Heart right ventricle (tissue), 16 donors: ENCODE results near the gene PVALB. TPM values are rescaled to one million over a fixed set of nuclear protein-coding genes. Genes with fewer than 3 reads are reported as not detected.

Source experiments
- ATAC-seq, 8 donors: fragments of 200-7000 bp; cut with Tn5 transposase; one replicate each; pipeline ENCODE4 v1.9.1; 2020; ENCODE audit warnings: mild to moderate bottlenecking in 8 of 8, moderate library complexity in 8 of 8, moderate number of reproducible peaks in 1 of 8
- DNase-seq, 2 donors: peaks; one replicate each; pipeline ENCODE4 v3.0.0-alpha.2; 2020
- H3K27ac ChIP-seq, 10 donors: fragments of 200-600 bp; sonication (generic) in 2 of 10; one replicate each; pipeline versions ENCODE4 v1.5.0 to v1.8.0; 2020 to 2022; ENCODE audit warnings: mild to moderate bottlenecking in 3 of 10
- H3K27me3 ChIP-seq, 7 donors: fragments of 200-600 bp; one replicate each; pipeline ENCODE4 v1.8.0; 2021 to 2022; ENCODE audit warnings: mild to moderate bottlenecking in 2 of 7
- H3K36me3 ChIP-seq, 9 donors: fragments of 200-600 bp; sonication (generic) in 1 of 9; one replicate each; pipeline versions ENCODE4 v1.5.0 to v1.8.0; 2020 to 2022; ENCODE audit warnings: mild to moderate bottlenecking in 2 of 9
- H3K4me1 ChIP-seq, 9 donors: fragments of 200-600 bp; sonication (generic) in 1 of 9; one replicate each; pipeline versions ENCODE4 v1.5.0 to v1.8.0; 2020 to 2022; ENCODE audit warnings: mild to moderate bottlenecking in 4 of 9
- H3K4me3 ChIP-seq, 10 donors: fragments of 200-600 bp; sonication (generic) in 2 of 10; one replicate each; pipeline versions ENCODE4 v1.5.0 to v1.8.0; 2020 to 2022; ENCODE audit warnings: mild to moderate bottlenecking in 7 of 10, moderate library complexity in 2 of 10
- H3K9me3 ChIP-seq, 11 donors: fragments of 200-600 bp in 10 of 11; sonication (generic) in 2 of 11; one replicate each; pipeline versions ENCODE4 v1.5.0 to v1.8.0; 2013 to 2022; ENCODE audit warnings: mild to moderate bottlenecking in 2 of 11, control low read depth in 1 of 11, moderate library complexity in 1 of 11
- CTCF ChIP-seq, 9 donors: fragments of 200-600 bp; sonication (generic) in 2 of 9; IDR thresholded peaks; one replicate each; pipeline versions ENCODE4 v1.5.0 to v1.8.0; 2021 to 2022; ENCODE audit warnings: antibody characterized with exemption in 9 of 9, mild to moderate bottlenecking in 5 of 9, moderate library complexity in 1 of 9
- WGBS, 2 donors: extraction: QIAGEN DNeasy Blood & Tissue Kit; methylation state at CpG; one replicate each; pipeline ENCODE4 v1.1.7; 2013; ENCODE audit warnings: inconsistent platforms in 1 of 2; 5-methylcytosine and 5-hydroxymethylcytosine counted together
- intact Hi-C, 10 donors: fragments of 100-400 bp; cut with DNase I; formaldehyde crosslinking; loops; one replicate each; pipeline versions ENCODE4 v1.11.1 to v1.14.2; 2022
- polyA plus RNA-seq, 2 donors: library from polyadenylated mRNA; stranded (reverse); fragments of 200-250 nt; gene quantifications; one replicate each; pipeline ENCODE4 v1.2.3, GENCODE V29; 2013
- total RNA-seq, 10 donors: library from RNA; stranded (reverse); fragmentation: NEBNext Ultra II Directional in 3 of 10; extraction: Animal tissue kit (Norgen Biotek cat#: 25700) in 3 of 10; gene quantifications; one replicate each; pipeline versions ENCODE4 v1.2.1 to v1.2.4, GENCODE V29; 2021 to 2023
- donor health status: Arrhythmogenic right ventricular cardiomyopathy.
- donor health status: ischemic (EF 13 %, LVEDD 7.1; RV severe dilation, severe dysfunction).
- donor health status: healthy with polysubstance abuse.
- donor health status: DM: no; HTN: yes; CAD: no.
- donor health status: DM: no; HTN: no; CAD: no.
- donor health status: ischemic (EF 25% LVEDD 6.9; RV normal size, moderate dysfunction).
- donor health status: ischemic (EF 25% LVEDD 5.7; RV mildly dilated, moderate dysfunction).
- donor health status: healthy.
- donor health status: DM: yes; HTN: yes; CAD: no.
- donor health status: Ischemic cardiomyopathy.
- donor health status: ischemic (EF 35%, LVEDD 5.7; RV mildly dilated, moderate dysfunction).
- donor health status: nonischemic (EF 11% LVEDD 7.7; RV severe dilation, severe dysfunction).
- donor health status: DM: yes; HTN: yes; CAD: no.
- donor health status: PGD.
- donor health status: ischemic (EF 29% LVEDD 5.4; RV normal size, mild dysfunction).
- donor health status: nonischemic (EF 23%, LVEDD 6.1; RV moderate dilation, normal function).

Gene PVALB
- total and polyA plus RNA-seq, 12 donors: not detected

DNA sequence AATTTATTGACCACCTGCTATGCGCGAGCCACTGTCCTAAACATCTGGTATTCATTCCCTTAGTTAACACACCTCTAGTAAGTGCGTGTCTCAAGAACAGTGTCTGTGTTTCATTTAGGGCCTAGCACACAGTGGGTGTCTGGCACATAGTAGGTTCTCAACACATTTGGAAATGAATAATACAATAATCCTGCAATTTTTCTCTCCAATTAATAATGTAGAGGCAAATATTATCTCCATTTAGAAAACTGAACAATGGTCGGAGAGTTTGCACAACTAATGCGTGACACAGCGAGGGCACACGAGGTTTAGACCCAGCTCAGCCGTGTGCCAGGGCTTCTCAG, 39.9 kb upstream of the PVALB start:
- WGBS, 2 donors: 75 to 77% methylated on average over 8 of the region's 8 CpGs
- intact Hi-C loops: loop anchor here in 8 of 10 donors (1.0 to 5.0 kb wide), 10 partner anchors 74 to 310 kb away; partner anchors contain the start of gene IFT27 (in 1 of the 8)
- DNase-seq: no peak

GRCh38 chr22:36856121-36856791, 39.4 kb upstream of the PVALB start:
- Histone ChIP-seq H3K27ac (peak overlapping the region in 1 of 10 donors; percentile 46), H3K9me3 (no peaks in the 10 kb centered on the region), H3K4me3 (peak overlapping the region in 1 of 10 donors; percentile 10), H3K36me3 (no peaks in the 10 kb centered on the region), H3K4me1 (peaks cover 0 to 46% (median 8%) of the 10 kb centered on the region in 9 donors), H3K27me3 (peaks cover 0 to 10% (median under 1%) of the 10 kb centered on the region in 7 donors)
- peak; percentile 90 for DNase-seq
- peak; percentile 100 for TF ChIP-seq CTCF (IDR thresholded peaks at IDR 0.05)
- ATAC-seq: peak; percentile 87 to 92 (median 90)
- 6 to 8% methylated on average over 30 of the region's 30 CpGs for WGBS, 2 donors
- intact Hi-C loops: loop anchor here in 8 of 10 donors (1.0 to 5.0 kb wide), 10 partner anchors 73 to 310 kb away; partner anchors contain the start of gene IFT27 (in 1 of the 8)

More for the DNA sequence above, 39.9 kb upstream of the PVALB start:
- Histone ChIP-seq H3K9me3 (no peaks in the 10 kb centered on the region), H3K36me3 (no peaks in the 10 kb centered on the region), H3K4me1 (peaks cover 0 to 50% (median 8%) of the 10 kb centered on the region in 9 donors), H3K4me3 (peak overlapping the region in 1 of 10 donors; percentile 10), H3K27ac (peak overlapping the region in 1 of 10 donors; percentile 46), H3K27me3 (peaks cover 0 to 10% (median 0%) of the 10 kb centered on the region in 7 donors)
- no peak for TF ChIP-seq CTCF (IDR thresholded peaks at IDR 0.05)
- no peak for ATAC-seq

DNA sequence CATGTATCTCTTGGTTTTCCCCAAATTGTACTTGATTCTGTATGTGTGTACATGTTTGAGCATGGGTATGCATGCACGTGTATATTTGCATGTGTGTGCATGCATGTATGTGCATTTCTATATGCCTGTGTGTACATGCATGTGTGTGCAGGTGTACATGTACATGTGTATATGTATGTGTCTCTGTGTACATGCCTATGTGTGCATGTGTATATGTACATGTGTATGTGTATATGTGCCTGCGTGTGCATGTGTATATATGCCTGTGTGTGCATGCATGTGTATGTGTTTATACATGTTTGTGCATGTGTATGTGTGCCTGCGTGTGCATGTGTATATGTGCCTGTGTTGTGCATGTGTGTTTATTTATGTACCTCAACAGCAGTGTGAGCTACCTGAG, 38.6 kb upstream of the PVALB start:
- Histone ChIP-seq H3K4me1 (peaks cover 0 to 41% (median 8%) of the 10 kb centered on the region in 9 donors), H3K9me3 (no peaks in the 10 kb centered on the region), H3K4me3 (no peak overlapping the region), H3K27ac (no peak overlapping the region), H3K36me3 (no peaks in the 10 kb centered on the region), H3K27me3 (peaks cover 3 to 16% (median 8%) of the 10 kb centered on the region in 7 donors)
- 91 to 94% methylated on average over 3 of the region's 3 CpGs for WGBS, 2 donors
- DNase-seq (no peak), ATAC-seq (no peak)
- intact Hi-C loops: loop anchor here in 8 of 10 donors (5.0 kb wide), 4 partner anchors 73 to 308 kb away; partner anchors contain the start of gene IFT27 (in 1 of the 8)
- no peak for TF ChIP-seq CTCF (IDR thresholded peaks at IDR 0.05)

GRCh38 chr22:36853407-36854099, 36.7 kb upstream of the PVALB start:
- intact Hi-C loops: no loop called here
- Histone ChIP-seq H3K27ac (peak overlapping the region in 5 of 10 donors; percentile 11 to 78 (median 47)), H3K36me3 (no peaks in the 10 kb centered on the region), H3K9me3 (no peaks in the 10 kb centered on the region), H3K4me3 (peak overlapping the region in 2 of 10 donors; percentile 19 to 25), H3K4me1 (peaks cover 0 to 25% (median 8%) of the 10 kb centered on the region in 9 donors), H3K27me3 (peaks cover 4 to 35% (median 19%) of the 10 kb centered on the region in 7 donors)
- ATAC-seq (peak; percentile 35 to 63 (median 41)), DNase-seq (peak; percentile 78 to 83)
- WGBS, 2 donors: 52 to 58% methylated on average over 16 of the region's 16 CpGs
- peak in 8 of 9 donors; percentile 31 to 74 (median 56) for TF ChIP-seq CTCF (IDR thresholded peaks at IDR 0.05)
